ENCODE results near the gene ZDHHC13. TPM values are rescaled to one million over a fixed set of nuclear protein-coding genes. Genes with fewer than 3 reads are reported as not detected.

ZDHHC13 gene
- total RNA-seq, 1 donor from 2014 or later = 10.6 TPM

DNA sequence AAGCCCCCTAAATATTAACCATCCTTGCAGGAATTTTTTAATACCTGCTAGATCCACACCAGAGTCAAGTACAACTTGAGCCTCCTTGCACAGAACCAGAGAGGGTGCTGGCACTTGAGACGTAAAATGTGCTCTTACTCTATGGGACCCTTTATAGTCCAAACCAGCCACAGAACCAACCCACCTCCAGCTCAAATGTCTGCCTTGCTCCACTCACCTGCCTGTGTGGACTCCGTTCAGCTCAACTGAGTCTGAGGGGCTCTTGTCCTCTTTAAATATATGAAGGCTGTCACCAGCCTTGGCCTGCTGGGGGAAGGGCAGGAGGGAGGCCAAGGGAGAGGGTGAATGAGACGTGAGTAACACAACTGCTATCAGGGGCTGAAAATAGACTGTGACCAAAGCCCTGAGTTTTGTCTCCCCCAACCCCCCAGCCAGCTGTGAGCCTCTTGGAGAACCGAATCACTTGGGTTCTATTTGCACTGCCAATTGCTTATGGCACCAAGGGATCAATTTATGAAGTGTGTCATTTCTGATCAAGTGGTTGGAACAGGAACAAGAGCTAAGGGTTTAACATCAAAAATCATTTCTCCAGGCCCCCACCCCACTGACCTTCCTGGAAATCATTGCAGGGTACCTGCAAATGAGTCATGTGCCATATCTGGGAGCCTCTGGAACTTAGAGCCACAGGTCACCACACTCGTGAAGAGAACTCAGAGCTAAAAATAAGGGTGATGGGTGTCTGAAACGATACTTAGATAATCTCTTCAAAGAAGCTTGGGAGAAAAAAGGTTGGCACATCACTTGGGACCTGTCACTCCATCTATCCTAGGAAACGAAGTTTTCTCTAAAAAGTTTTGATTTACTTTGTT, 85.0 kb downstream of the ZDHHC13 start, which contains the start of gene CSRP3:
Gene CSRP3, minus strand, starts transcription at position 247 of the 869 bp plus-strand sequence. CDS start 9,535 bp downstream, outside the sequence.
- Mint-ChIP-seq H3K36me3 (ENCODE audit: low read depth, unreplicated experiment) (no peaks in the 10 kb centered on the region), H3K9me3 (ENCODE audit: unreplicated experiment) (no peaks in the 10 kb centered on the region), H3K27me3 (ENCODE audit: low read depth, unreplicated experiment) (peaks cover 6% of the 10 kb centered on the region), H3K4me1 (ENCODE audit: low read depth, unreplicated experiment) (peaks cover 27% of the 10 kb centered on the region), H3K27ac (ENCODE audit: unreplicated experiment) (no peak within 1 kb of the TSS), H3K4me3 (ENCODE audit: unreplicated experiment) (peak within 1 kb of the TSS; percentile 35)
- H3K79me2 ChIP-seq (ENCODE audit: insufficient read depth, low read length) = no peaks in the 10 kb centered on the region
- H3K4me1 ChIP-seq (ENCODE audit: insufficient read depth, low read length) = peaks cover 18% of the 10 kb centered on the region
- H3K27ac ChIP-seq (ENCODE audit: low read depth, low read length) = no peak within 1 kb of the TSS
- no peaks in the 10 kb centered on the region for H3K36me3 ChIP-seq (ENCODE audit: insufficient read depth, low read length)
- no peak within 1 kb of the TSS for H2AFZ ChIP-seq (ENCODE audit: low read depth, low read length)
- no peaks in the 10 kb centered on the region for H3K9me3 ChIP-seq (ENCODE audit: insufficient read depth, low read depth, low read length)
- peak within 1 kb of the TSS; percentile 43 for H3K4me2 ChIP-seq (ENCODE audit: low read length)
- no peaks in the 10 kb centered on the region for H4K20me1 ChIP-seq (ENCODE audit: insufficient read depth, low read length)
- DNase-seq (ENCODE audit: low read depth) = peak; percentile 47
- no peak for TF ChIP-seq EZH2 (IDR thresholded peaks at IDR 0.05; ENCODE audit: insufficient read depth, low read length)
- TF ChIP-seq, protein P1, sequence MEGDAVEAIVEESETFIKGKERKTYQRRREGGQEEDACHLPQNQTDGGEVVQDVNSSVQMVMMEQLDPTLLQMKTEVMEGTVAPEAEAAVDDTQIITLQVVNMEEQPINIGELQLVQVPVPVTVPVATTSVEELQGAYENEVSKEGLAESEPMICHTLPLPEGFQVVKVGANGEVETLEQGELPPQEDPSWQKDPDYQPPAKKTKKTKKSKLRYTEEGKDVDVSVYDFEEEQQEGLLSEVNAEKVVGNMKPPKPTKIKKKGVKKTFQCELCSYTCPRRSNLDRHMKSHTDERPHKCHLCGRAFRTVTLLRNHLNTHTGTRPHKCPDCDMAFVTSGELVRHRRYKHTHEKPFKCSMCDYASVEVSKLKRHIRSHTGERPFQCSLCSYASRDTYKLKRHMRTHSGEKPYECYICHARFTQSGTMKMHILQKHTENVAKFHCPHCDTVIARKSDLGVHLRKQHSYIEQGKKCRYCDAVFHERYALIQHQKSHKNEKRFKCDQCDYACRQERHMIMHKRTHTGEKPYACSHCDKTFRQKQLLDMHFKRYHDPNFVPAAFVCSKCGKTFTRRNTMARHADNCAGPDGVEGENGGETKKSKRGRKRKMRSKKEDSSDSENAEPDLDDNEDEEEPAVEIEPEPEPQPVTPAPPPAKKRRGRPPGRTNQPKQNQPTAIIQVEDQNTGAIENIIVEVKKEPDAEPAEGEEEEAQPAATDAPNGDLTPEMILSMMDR (IDR thresholded peaks at IDR 0.05; ENCODE audit: insufficient read depth, low read depth, low read length) = no peak
- no peak for FAIRE-seq
- no peak within 1 kb of the TSS for H3K4me3 ChIP-seq (ENCODE audit: insufficient read depth, low read depth, low read length)
- no peak within 1 kb of the TSS for H3K9ac ChIP-seq (ENCODE audit: low read length)
- peaks cover 3% of the 10 kb centered on the region for H3K27me3 ChIP-seq (ENCODE audit: insufficient read depth, low read length)

DNA sequence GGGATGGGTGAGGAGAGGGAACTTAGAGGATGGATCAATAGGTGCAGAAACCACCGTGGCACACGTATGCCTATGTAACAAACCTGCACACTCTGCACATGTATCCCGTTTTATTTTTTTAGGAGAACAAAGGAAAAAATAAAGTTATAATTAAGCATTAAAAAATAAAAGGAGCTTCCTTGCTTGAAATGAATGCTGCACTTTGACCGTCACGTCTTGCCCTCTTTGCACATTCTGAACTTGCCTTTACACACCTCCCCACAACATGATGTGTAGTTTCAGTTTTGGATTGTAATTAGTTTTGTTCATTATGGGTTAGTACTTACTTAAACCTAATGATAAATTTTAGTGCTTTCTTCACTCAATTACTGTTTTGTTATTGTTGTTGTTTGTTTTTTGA, 87.9 kb downstream of the ZDHHC13 start:
- Mint-ChIP-seq H3K9me3 (ENCODE audit: unreplicated experiment) (no peaks in the 10 kb centered on the region), H3K27me3 (ENCODE audit: low read depth, unreplicated experiment) (peaks cover 9% of the 10 kb centered on the region), H3K4me3 (ENCODE audit: unreplicated experiment) (no peak overlapping the region), H3K27ac (ENCODE audit: unreplicated experiment) (no peak overlapping the region), H3K4me1 (ENCODE audit: low read depth, unreplicated experiment) (peaks cover 29% of the 10 kb centered on the region), H3K36me3 (ENCODE audit: low read depth, unreplicated experiment) (no peaks in the 10 kb centered on the region)
- peaks cover 18% of the 10 kb centered on the region for H3K4me1 ChIP-seq (ENCODE audit: insufficient read depth, low read length)
- H3K9ac ChIP-seq (ENCODE audit: low read length) = no peak overlapping the region
- no peak overlapping the region for H3K27ac ChIP-seq (ENCODE audit: low read depth, low read length)
- H3K9me3 ChIP-seq (ENCODE audit: insufficient read depth, low read depth, low read length) = no peaks in the 10 kb centered on the region
- TF ChIP-seq EZH2 (IDR thresholded peaks at IDR 0.05; ENCODE audit: insufficient read depth, low read length) = no peak
- TF ChIP-seq, protein P1 (IDR thresholded peaks at IDR 0.05; ENCODE audit: insufficient read depth, low read depth, low read length) = no peak
- no peak overlapping the region for H3K4me3 ChIP-seq (ENCODE audit: insufficient read depth, low read depth, low read length)
- no peak overlapping the region for H2AFZ ChIP-seq (ENCODE audit: low read depth, low read length)
- H4K20me1 ChIP-seq (ENCODE audit: insufficient read depth, low read length) = no peaks in the 10 kb centered on the region
- H3K36me3 ChIP-seq (ENCODE audit: insufficient read depth, low read length) = no peaks in the 10 kb centered on the region
- no peak for DNase-seq (ENCODE audit: low read depth)
- peaks cover 18% of the 10 kb centered on the region for H3K27me3 ChIP-seq (ENCODE audit: insufficient read depth, low read length)
- H3K79me2 ChIP-seq (ENCODE audit: insufficient read depth, low read length) = no peaks in the 10 kb centered on the region
- no peak for FAIRE-seq
- H3K4me2 ChIP-seq (ENCODE audit: low read length) = no peak overlapping the region

DNA sequence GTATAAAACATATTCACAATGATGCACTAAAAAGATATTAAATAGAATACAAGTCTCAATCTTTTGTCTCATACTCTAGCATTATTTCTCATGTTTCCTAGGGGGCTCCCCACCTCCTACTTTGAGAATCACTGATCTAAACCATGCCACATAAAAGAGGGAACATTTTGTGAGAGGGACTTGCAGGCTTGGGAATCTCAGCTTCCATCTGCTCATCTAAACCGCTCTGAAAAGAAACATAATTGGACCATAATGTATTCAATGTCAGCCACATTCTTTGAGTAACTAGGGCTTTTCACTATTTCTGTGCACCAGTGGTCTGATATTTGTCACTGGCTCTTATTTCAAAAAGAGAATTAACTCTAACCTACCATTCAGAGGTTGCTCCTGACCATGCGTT, 91.2 kb downstream of the ZDHHC13 start:
- DNase-seq (ENCODE audit: low read depth) (no peak), FAIRE-seq (no peak)
- Histone ChIP-seq H3K9ac (ENCODE audit: low read length) (no peak overlapping the region), H3K27ac (ENCODE audit: low read depth, low read length) (no peak overlapping the region), H4K20me1 (ENCODE audit: insufficient read depth, low read length) (no peaks in the 10 kb centered on the region), H3K4me3 (ENCODE audit: insufficient read depth, low read depth, low read length) (no peak overlapping the region), H3K27me3 (ENCODE audit: insufficient read depth, low read length) (peaks cover 19% of the 10 kb centered on the region), H3K36me3 (ENCODE audit: insufficient read depth, low read length) (no peaks in the 10 kb centered on the region), H2AFZ (ENCODE audit: low read depth, low read length) (no peak overlapping the region), H3K9me3 (ENCODE audit: insufficient read depth, low read depth, low read length) (no peaks in the 10 kb centered on the region), H3K4me1 (ENCODE audit: insufficient read depth, low read length) (no peaks in the 10 kb centered on the region), H3K79me2 (ENCODE audit: insufficient read depth, low read length) (no peaks in the 10 kb centered on the region), H3K4me2 (ENCODE audit: low read length) (no peak overlapping the region)
- H3K4me3 Mint-ChIP-seq (ENCODE audit: unreplicated experiment) = no peak overlapping the region
- H3K27ac Mint-ChIP-seq (ENCODE audit: unreplicated experiment) = no peak overlapping the region
- peaks cover 9% of the 10 kb centered on the region for H3K27me3 Mint-ChIP-seq (ENCODE audit: low read depth, unreplicated experiment)
- H3K4me1 Mint-ChIP-seq (ENCODE audit: low read depth, unreplicated experiment) = peaks cover 7% of the 10 kb centered on the region
- TF ChIP-seq, protein P1 (IDR thresholded peaks at IDR 0.05; ENCODE audit: insufficient read depth, low read depth, low read length) = no peak
- no peak for TF ChIP-seq EZH2 (IDR thresholded peaks at IDR 0.05; ENCODE audit: insufficient read depth, low read length)
- H3K36me3 Mint-ChIP-seq (ENCODE audit: low read depth, unreplicated experiment) = no peaks in the 10 kb centered on the region
- H3K9me3 Mint-ChIP-seq (ENCODE audit: unreplicated experiment) = no peaks in the 10 kb centered on the region
